ENCODE data around the gene CHAC2.
"Not testable (repeated sequence)": the region's sequence is repeated elsewhere in the genome, so short reads cannot be mapped to it uniquely, and the experiment has no call there.

CHAC2 gene

DNA sequence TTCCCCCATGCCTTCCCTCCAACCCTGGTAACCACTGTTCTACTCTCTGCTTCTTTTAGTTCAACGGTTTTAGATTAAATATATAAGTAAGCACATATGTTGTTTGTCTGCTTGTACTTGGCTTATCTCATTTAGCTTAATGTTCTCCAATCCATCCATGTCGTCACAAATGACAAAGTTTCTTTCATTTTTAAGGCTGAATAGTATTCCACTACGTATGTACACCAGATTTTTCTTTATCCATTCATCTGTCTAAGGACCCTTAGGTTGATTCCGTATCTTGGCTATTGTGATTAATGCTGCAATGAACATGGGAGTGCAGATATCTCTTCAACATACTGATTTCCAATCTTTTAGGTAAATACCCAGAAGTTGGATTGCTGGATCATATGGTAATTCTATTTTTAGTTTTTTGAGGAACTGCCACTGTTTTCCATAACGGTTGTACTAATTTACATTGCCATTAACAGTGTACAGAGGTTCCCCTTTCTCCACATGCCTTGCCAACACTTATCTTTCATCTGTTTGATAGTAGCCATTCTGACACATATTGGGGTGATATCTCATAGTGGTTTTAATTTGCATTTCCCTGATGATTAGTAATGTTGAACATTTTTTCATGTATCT lies 11.0 kb downstream of the CHAC2 start:
- no peak for DNase-seq (ENCODE audit: low spot score)

DNA sequence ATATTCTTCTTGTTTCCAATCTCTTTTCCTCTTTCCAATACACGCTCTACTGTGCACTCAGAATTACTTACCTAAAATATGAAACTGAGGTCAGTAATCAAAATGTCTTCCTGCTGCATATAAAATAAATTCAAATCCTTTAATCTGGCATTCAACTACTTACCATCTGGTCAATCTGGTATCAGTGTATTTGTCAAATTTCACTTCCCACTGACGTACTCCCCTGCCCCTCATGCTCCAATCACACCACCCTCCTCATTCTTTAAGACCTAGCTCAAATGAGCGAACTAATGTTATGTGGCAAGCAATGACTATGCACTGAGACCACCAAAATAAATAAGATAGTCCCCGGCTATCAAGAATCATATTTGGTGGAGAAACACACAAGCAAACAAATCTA lies 12.5 kb downstream of the CHAC2 start:
- no peak for DNase-seq (ENCODE audit: low spot score)

DNA sequence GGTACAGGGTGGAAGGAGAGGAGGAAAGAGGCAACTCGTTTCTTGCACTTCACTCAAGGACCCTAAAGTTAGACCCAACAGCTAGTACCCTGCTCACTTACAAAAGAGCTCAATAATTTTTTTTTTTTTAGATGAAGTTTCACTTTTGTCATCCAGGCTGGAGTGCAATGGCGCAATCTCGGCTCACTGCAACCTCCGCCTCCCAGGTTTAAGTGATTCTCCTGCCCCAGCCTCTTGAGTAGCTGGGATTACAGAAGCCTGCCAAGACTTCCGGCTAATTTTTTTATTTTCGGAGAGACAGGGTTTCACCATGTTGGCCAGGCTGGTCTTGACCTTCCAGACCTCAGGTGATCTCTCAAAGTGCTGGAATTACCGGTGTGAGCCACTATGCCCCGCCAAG lies 15.1 kb downstream of the CHAC2 start:
- DNase-seq (ENCODE audit: low spot score): no peak

DNA sequence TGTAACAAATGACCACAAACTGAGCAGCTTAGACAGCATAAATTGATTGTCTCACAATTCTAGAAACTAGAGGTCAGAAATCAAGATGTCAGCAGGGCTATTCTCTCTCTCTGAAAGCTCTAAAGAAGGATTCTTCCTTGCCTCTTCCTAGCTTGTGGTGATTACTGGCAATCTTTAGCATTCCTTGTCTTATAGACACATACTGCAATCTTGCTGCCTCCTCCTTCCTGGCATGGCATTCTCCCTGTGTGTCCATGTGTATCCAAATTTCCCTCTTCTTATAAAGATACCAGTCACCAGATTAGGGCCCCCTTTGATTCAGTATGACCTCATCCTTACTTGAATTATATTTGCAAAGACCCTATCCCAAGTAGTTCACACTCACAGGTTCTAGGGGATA lies 16.8 kb downstream of the CHAC2 start:
- no peak for DNase-seq (ENCODE audit: low spot score)

DNA sequence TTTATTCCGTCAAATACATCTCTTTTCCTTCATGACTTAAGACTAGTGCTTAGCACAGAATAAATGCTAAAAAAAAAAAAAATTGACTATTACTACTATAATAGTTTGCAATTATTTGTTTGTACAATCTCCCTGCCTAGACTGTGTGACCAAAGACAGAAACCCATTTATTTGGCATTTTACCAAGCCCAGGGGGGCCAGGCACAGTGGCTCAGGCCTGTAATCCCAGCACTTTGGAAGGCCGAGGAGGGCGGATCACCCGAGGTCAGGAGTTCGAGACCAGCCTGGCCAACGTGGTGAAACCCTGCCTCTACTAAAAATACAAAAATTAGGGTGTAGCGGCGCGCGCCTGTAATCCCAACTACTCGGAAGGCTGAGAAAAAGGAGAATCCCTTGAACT lies 17.8 kb downstream of the CHAC2 start:
- DNase-seq (ENCODE audit: low spot score): no peak

DNA sequence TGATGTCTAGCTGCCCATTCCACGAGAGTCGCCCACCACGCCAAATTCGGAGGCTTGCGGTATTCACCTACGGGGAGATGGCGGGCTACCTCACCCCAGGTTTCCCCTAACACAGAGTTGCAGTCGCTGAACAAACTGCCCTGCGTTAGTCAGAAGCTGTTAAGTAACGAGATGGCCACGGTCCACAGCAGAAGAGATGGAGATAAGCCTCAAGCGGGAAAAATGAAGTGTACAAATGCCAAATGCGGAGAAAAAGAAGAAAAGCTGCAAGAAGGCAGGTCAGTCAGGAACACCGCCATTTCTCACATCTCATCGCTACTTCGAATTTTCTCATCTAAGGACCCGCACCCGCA lies 18.7 kb downstream of the CHAC2 start:
- no peak for DNase-seq (ENCODE audit: low spot score)

DNA sequence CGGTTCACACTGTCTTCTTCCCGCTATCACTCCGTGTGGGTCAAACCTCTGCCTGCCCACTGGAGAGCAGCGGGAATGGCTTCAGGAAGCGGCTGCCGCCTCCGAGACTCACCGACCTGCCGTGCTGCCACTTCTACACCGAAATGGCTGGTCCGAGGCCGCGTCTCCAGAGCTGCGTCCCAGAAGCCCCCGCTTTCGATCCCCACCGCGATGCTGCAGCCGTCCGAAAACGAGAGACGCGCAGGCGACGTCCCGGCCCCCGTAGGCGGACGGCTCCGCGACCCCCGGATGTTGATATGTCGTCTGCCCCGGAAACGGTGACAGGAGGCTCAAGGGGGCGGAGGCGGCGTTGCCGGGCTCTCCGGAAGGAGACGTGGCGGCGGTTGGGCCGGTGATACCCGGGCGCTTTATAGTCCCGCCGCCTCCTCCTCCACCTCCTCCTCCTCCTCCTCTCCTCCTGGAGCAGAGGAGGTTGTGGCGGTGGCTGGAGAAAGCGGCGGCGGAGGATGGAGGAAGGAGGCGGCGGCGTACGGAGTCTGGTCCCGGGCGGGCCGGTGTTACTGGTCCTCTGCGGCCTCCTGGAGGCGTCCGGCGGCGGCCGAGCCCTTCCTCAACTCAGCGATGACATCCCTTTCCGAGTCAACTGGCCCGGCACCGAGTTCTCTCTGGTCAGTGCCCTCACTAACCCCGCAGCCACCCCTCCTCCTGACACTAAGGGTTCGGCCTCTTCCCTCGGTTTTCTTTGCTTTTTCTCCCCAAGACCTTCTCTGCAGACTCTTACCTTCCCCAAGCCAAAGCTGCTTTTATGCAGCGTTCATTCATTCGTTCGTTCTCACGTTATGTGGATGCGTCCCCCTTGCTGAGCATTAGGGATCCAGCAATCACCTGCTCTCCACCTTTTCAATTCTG lies 19.4 kb downstream of the CHAC2 start, which contains the start of the genes ASB3 and ERLEC1:
Gene ASB3, minus strand, starts transcription at position 249 of the 909 bp plus-strand sequence. CDS start 21,381 bp downstream, outside the sequence.
Gene ERLEC1, plus strand, starts transcription at position 340 of the 909 bp plus-strand sequence. Its CDS starts 167 bp downstream, at position 507.
- DNase-seq (ENCODE audit: low spot score): peak; percentile 84

DNA sequence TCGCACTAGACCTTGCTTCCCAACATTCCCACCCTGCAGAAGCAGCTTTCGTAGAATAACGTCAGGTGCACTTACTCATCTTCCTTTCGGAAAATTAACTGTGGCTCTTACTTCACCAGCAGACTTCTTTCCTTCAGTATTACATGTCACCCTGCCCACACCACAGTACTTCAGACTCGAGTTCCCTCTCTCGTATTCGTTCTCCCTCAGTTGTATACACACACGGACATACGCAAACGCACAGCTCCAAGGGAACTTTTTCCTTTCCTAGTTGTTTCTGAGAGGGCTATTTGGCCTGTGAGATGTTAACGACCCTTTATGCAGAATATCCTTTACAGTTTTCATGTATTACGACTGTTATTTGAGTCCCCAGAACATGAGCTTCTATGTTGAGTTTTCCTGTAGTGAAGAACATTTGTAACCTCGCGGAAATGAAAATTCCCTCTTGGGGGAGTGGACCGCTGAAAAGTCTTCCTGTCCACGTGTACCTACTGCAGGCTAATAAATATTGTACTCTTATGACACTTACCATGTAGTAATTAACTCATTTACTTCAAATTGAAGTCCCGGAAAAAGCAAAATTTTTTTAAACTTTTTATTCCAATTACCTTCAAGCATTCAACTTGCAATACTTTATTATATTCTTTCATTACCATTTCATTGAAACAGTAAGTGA lies 20.1 kb downstream of the CHAC2 start:
- peak; percentile 16 for DNase-seq (ENCODE audit: low spot score)

DNA sequence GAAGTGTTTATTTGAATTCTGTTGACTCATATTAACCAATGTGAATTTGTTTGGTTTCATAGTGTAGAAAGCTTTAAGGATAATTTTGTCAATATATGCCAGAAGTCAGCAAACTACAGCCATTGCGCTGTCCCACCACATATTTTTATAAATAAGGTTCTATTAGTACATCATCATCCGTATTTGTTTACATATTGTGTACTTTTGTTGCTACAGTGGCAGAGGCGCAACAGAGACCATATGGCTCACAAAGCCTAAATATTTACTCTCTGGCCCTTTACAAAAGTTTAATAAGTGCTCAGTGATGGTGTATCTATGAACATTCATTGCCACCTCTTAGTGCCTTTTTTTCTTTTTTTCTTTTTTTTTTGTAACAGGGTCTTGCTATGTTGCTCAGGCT lies 25.7 kb downstream of the CHAC2 start:
- DNase-seq (ENCODE audit: low spot score): no peak

DNA sequence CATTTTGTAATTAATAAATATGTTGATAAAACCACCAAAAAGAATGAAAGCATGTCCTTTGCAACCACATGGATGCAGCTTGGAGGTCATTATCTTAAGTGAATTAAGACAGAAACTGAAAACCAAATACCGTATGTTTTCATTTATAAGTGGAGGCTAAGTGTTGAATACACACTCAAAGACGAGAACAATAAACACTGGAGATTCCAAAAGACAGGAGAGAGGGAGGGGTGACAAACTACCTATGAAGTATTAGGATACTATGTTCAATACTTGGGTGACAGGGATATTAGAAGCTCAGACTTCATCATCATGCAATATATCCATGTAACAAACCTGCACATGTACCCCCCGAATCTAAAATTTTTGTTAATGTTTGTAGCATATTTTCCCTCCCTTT lies 26.2 kb downstream of the CHAC2 start:
- no peak for DNase-seq (ENCODE audit: low spot score)

DNA sequence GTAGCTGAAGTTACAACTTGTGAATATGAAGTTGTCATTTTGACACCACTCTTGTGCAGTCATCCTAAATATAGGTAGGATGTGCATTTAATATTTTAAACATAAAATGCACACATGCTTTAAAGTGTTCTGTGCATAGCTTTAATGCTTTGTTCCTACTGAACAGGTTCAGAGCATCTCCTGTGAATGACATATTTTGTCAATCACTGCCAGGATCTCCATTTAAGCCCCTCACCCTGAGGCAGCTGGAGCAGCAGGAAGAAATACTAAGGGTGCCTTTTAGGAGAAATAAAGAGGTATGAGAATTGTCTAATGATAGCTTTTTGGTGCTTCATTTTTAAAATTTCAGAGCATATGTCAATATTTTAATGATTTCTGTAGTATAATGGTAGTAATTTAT lies 33.9 kb downstream of the CHAC2 start:
- DNase-seq (ENCODE audit: low spot score): no peak

DNA sequence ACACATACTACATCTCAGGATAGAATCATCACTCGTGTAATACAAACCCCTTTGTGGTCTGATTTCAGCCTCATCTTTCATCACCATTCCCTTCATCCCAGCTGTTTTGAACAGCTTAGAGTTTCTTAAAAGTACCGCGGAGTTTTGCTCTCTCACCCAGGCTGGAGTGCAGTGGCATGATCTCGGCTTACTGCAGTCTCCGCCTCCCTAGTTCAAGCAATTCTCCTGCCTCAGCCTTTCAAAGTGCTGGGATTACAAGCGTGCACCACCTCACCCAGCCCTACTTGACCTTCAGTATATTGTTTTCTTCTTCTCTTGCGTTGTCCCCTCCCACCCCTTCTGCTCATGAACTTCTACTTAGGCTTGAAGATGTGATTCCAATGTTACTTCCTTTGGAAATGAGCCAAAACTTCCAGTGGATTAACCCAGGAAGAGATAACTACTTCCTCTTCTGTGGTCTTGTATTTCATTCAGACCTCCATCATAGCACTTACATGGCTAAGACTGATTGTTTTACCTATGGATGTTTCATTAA lies 35.1 kb downstream of the CHAC2 start:
- DNase-seq (ENCODE audit: low spot score): no peak

DNA sequence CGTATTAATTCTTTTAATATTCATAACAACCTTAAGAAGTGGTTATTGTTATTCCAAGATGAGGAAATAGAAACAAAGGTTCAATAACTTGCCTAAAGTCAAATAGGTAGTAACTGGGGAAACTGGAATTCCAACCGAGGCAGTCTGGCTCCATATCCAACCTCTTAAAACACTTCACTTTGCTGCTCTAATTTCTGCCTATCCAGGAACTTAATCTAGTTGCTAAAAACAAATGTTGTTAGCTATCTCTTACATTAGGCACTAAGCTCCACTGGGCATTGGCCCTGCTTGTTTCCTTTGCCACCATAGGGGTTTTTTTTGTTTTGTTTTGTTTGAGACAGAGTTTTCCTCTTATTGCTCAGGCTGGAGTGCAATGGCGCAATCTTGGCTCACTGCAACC lies 44.0 kb downstream of the CHAC2 start:
- DNase-seq (ENCODE audit: low spot score): no peak

DNA sequence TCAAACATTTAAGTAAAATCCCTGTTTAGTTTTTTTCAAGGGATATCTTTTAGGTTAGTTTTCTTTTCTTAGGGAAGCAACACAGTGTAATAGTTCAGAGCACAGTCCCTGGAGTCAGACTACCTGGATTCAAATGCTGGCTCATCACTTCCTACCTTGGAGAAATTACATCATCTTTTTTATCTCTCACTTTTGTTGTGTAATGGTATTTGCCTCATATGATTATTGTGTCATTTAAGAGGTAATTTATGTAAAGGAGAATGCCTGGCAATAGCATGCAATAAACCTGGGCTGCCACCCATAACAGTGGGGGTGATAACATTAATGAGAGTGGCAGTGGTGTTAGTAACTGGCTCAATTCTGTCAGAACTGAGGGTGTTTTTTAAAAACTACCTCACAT lies 45.5 kb downstream of the CHAC2 start:
- no peak for DNase-seq (ENCODE audit: low spot score)

DNA sequence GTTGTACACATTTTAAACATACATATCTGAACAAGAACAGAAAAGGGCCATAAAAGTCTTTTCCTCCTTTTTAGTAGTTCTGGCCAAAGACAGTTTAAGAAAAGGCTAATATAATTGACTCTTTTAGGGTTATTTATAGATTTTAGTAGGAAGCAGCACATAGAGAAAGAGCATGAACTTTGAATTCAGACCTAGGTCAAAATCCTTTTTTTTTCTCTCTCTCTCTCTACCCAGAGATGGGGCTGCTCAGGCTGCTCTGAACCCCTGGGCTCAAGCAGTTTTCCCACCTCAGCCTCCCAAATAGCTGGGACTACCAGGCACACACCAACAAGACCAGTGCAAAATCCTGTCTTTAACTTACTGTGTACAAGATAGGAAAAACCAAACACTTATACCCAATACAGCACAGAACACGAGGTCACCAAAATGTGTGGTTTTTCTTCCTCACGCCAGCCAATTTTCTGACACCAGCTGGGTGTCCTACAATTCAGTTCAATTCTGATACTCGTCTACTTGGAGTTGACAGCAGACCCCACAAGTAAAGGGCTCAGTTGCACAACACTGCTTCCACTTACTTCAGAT lies 51.3 kb downstream of the CHAC2 start:
- no peak for DNase-seq (ENCODE audit: low spot score)

DNA sequence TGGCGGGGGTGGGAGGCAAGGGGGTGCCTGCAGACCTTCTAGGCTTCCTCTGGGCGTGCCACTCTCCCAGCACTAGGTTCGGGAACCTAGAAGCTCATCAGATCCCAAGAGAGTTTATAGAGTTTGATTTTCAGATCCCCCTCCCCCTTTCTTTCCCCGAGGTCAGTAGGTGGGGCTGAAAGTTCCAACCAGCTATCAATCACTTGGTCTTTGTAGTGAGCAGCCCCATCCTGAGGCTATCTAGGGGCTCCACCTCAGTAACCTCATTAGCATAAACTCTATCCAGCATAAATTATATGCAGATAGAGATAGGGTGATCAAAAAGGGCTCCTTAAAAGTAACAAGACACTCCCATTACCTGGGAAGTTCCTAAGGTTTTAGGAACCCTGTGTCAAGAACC lies 52.0 kb downstream of the CHAC2 start:
- no peak for DNase-seq (ENCODE audit: low spot score)

DNA sequence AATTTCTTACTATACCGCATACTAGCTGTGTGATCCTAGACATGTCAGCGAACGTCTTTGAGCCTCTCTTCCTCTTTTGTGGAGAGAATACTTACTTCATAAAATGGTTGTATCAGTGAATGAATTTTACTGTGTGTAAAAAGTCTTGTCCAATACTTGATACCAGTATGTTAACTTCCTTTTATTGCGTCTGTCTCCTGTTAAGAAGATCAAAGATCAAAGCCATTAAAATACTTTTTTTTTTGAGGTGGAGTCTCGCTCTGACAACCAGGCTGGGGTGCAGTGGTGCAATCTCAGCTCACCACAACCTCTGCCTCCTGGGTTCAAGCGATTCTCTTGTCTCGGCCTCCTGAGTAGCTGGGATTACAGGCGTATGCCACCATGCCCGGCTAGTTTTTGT lies 52.4 kb downstream of the CHAC2 start:
- no peak for DNase-seq (ENCODE audit: low spot score)

DNA sequence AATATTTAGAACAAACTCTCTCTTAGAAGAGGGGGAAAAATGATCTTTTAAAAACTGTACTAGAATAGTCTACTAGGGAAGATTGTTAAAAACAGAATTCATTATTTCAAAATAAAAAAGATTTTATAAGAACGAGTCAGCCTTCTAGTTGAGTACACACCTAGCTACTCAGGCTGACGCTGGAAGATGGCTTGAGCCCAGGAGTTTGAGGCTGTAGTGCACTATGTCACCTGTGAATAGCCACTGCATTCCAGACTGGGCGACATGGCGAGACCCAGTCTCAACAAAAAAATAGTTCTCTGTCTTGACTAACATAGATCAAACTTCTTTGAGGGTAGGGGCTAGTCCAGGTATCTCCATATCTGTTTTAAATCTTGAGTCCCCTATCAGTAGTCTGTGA lies 53.1 kb downstream of the CHAC2 start:
- DNase-seq (ENCODE audit: low spot score): no peak

DNA sequence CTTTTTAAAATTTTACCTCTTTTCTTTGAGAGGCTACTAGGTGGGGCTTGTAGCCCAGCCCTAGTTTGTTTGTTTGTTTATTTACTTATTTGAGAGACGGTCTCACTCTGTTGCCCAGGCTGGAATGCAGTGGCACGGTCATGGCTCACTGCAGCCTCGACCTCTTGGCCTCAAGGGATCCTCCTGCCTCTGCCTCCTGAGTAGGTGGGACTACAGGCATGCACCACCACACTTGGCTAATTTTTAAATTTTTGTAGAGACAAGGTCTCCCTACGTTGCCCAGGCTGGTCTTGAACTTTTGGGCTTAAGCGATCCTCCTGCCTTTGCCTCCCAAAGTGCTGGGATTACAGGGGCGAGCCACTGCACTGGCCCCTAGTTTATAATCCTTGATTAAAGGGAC lies 54.2 kb downstream of the CHAC2 start:
- DNase-seq (ENCODE audit: low spot score): no peak

DNA sequence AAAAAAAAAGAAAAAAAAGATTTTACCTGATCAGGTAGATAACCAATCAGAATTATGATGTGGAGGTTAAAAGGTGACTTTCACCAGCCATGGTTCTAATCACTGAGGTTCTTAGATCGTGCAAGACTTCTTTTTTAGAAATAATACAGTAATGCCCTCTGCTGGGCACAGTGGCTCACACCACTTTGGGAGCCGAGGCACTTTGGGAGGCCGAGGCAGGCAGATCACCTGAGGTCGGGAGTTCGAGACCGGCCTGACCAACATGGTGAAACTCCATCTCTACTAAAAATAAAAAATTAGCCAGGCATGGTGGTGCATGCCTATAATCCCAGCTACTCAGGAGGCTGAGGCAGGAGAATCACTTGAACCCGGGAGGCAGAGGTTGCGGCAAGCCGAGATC lies 56.0 kb downstream of the CHAC2 start:
- not testable (repeated sequence) for DNase-seq (ENCODE audit: low spot score)
